ENCODE results near the gene TMEM130. TPM values are rescaled to one million over a fixed set of nuclear protein-coding genes. Genes with fewer than 3 reads are reported as not detected.

The TMEM130 gene
- total and polyA plus RNA-seq, 10 of the 15 experiments (the other 5 are each of a cell fraction or from before 2014, with no cell fraction given) = 0.04 to 0.15 (median 0.11) TPM; not detected in 7

GRCh38 chr7:98800996-98801395 is 68.8 kb downstream of the TMEM130 start:
- Histone ChIP-seq H2AFZ (ENCODE audit: control insufficient read depth, low read depth, low read length) (no peak overlapping the region), H3K27ac (ENCODE audit: control insufficient read depth, insufficient read depth) (no peak overlapping the region), H4K20me1 (ENCODE audit: control insufficient read depth, insufficient read depth) (no peaks in the 10 kb centered on the region), H3K79me2 (ENCODE audit: control insufficient read depth, insufficient read depth, low read length) (no peaks in the 10 kb centered on the region), H3K4me3 (no peak overlapping the region), H3K9me3 (replicated peaks; ENCODE audit: control insufficient read depth, insufficient read depth, low read length) (peaks cover 21% of the 10 kb centered on the region), H3K36me3 (ENCODE audit: control insufficient read depth in 2 of 2, insufficient read depth in 2 of 2, low read length in 1 of 2) (no peaks in the 10 kb centered on the region; a peak in 1 of 4 replicates), H3K4me2 (ENCODE audit: control insufficient read depth, insufficient read depth) (no peak overlapping the region), H3K4me1 (ENCODE audit: control insufficient read depth, insufficient read depth, low read length) (peaks cover 31% of the 10 kb centered on the region), H3K27me3 (replicated peaks in 1 of 2; ENCODE audit: control insufficient read depth in 2 of 2, insufficient read depth in 2 of 2, low read length in 1 of 2) (no peaks in the 10 kb centered on the region), H3K9ac (ENCODE audit: control insufficient read depth, insufficient read depth, low read length) (no peak overlapping the region)
- no TSS peak for BruUV-seq (replicated peaks)
- WGBS (ENCODE audit: insufficient coverage, insufficient replicate concordance, low lambda C conversion rate, missing lambda C conversion rate) = 94% methylated on average over 4 of the region's 4 CpGs
- DNase-seq (ENCODE audit: low read depth, low spot score) (no peak), FAIRE-seq (no peak), ATAC-seq (no peak)
- RAD21 ChIA-PET (ENCODE audit: unreplicated experiment) = interaction anchor here (0.8 kb wide), 1 partner anchor 69 kb away, joined by 3 read pairs; no protein-coding TSS in a partner anchor
- CTCF ChIA-PET = interaction anchor here (0.6 to 3.5 kb wide), 4 partner anchors 19 to 394 kb away, joined by 3 to 16 read pairs (median 6); no protein-coding TSS in a partner anchor
- TF ChIP-seq NFYA (IDR thresholded peaks at IDR 0.05; ENCODE audit: borderline replicate concordance, low read depth, low read length) (no peak), ESRRA (IDR thresholded peaks at IDR 0.05; ENCODE audit: low read length) (no peak), TCF3 (IDR thresholded peaks at IDR 0.05; ENCODE audit: borderline replicate concordance, insufficient read depth, low read depth, low read length) (no peak), POLR2AphosphoS5 (IDR thresholded peaks at IDR 0.05; ENCODE audit: low read length) (no peak), MEF2B (IDR thresholded peaks at IDR 0.05; ENCODE audit: partially characterized antibody, poor library complexity, severe bottlenecking) (no peak), CBX5 (IDR thresholded peaks at IDR 0.05; ENCODE audit: low read depth) (no peak)
- TF ChIP-seq, protein P1, sequence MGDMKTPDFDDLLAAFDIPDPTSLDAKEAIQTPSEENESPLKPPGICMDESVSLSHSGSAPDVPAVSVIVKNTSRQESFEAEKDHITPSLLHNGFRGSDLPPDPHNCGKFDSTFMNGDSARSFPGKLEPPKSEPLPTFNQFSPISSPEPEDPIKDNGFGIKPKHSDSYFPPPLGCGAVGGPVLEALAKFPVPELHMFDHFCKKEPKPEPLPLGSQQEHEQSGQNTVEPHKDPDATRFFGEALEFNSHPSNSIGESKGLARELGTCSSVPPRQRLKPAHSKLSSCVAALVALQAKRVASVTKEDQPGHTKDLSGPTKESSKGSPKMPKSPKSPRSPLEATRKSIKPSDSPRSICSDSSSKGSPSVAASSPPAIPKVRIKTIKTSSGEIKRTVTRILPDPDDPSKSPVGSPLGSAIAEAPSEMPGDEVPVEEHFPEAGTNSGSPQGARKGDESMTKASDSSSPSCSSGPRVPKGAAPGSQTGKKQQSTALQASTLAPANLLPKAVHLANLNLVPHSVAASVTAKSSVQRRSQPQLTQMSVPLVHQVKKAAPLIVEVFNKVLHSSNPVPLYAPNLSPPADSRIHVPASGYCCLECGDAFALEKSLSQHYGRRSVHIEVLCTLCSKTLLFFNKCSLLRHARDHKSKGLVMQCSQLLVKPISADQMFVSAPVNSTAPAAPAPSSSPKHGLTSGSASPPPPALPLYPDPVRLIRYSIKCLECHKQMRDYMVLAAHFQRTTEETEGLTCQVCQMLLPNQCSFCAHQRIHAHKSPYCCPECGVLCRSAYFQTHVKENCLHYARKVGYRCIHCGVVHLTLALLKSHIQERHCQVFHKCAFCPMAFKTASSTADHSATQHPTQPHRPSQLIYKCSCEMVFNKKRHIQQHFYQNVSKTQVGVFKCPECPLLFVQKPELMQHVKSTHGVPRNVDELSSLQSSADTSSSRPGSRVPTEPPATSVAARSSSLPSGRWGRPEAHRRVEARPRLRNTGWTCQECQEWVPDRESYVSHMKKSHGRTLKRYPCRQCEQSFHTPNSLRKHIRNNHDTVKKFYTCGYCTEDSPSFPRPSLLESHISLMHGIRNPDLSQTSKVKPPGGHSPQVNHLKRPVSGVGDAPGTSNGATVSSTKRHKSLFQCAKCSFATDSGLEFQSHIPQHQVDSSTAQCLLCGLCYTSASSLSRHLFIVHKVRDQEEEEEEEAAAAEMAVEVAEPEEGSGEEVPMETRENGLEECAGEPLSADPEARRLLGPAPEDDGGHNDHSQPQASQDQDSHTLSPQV (IDR thresholded peaks at IDR 0.05) = no peak
- intact Hi-C loops (cut with micrococcal nuclease; ENCODE audit: unreplicated experiment) (no loop called here), in situ Hi-C loops (cut with MboI) (no loop called here)
- SMC1A ChIA-PET (ENCODE audit: uncharacterized antibody, unreplicated experiment) = interaction anchor here (1.6 to 2.2 kb wide), 2 partner anchors 28 to 55 kb away, joined by 3 to 7 read pairs; no protein-coding TSS in a partner anchor
- POLR2A ChIA-PET = no interaction called here

All from GM12878 (cell line).